ENCODE results near the gene ABCA9. TPM values are rescaled to one million over a fixed set of nuclear protein-coding genes. Genes with fewer than 3 reads are reported as not detected.
A peak's percentile ranks its signal among the peaks of the same experiment; 100 is the strongest.

ABCA9 gene
- total and polyA plus RNA-seq, 2 experiments from 2014 or later: not detected

DNA sequence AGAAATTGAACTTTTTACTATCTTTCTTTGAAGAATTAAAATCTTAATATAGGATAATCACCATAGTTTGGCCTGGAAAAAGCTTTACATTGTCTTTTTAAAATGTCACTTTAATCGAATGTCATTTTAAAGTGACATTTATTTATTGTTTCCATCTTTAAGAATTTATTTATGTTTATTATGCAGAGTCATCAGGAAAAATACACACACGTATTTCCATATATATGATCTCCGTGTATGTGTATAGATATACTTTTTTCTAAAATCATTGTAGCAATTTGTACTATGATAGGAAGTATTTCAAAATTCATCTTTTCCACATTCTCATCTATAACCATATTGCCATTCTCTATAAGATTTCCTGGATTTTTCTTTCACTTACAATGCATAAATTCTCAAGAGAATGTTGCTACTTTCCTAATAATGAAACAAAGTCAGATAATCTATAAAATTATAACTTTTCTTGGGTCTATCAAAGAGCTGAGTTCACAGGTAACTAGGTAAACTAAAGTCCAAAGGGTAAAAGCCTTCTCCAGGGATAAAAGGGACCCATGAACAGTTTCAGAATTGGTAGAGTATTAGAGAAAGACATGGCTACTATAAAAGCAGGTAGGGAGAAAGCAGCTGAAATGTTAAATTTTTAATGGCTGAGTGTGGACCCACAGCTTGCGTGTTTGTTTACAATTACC lies 117.5 kb downstream of the ABCA9 start (continued):
- no peak for TF ChIP-seq CREB1 (CRISPR knock-in tag; IDR thresholded peaks at IDR 0.05; ENCODE audit: low read depth)

DNA sequence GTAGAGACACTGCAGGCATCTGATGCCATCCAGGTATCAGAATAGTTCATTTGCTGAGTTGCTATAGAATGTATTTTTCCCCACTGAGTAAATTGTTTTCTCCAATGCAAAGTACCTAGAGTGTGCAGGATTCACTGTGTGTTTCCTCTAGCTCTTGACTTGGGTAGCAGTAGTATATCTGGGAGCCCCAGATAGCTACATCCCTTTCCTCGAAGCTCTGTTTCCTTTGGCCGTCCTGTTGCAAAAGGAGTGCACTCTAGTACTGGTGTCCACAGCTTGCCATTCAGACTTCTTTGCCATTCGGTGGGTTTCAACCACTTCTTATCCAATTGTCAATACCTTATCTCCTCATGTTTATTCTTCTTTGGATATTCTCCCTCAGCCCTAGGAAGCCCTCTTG lies 118.3 kb downstream of the ABCA9 start:
- no peak overlapping the region for H3K27ac Mint-ChIP-seq
- no peaks in the 10 kb centered on the region for H3K4me1 Mint-ChIP-seq
- no peak overlapping the region for H3K27ac ChIP-seq (ENCODE audit: low read depth)
- H3K9me2 ChIP-seq (ENCODE audit: insufficient read depth): no peaks in the 10 kb centered on the region
- TF ChIP-seq NANOG (IDR thresholded peaks at IDR 0.05; ENCODE audit: borderline replicate concordance): no peak
- TF ChIP-seq, protein P1, sequence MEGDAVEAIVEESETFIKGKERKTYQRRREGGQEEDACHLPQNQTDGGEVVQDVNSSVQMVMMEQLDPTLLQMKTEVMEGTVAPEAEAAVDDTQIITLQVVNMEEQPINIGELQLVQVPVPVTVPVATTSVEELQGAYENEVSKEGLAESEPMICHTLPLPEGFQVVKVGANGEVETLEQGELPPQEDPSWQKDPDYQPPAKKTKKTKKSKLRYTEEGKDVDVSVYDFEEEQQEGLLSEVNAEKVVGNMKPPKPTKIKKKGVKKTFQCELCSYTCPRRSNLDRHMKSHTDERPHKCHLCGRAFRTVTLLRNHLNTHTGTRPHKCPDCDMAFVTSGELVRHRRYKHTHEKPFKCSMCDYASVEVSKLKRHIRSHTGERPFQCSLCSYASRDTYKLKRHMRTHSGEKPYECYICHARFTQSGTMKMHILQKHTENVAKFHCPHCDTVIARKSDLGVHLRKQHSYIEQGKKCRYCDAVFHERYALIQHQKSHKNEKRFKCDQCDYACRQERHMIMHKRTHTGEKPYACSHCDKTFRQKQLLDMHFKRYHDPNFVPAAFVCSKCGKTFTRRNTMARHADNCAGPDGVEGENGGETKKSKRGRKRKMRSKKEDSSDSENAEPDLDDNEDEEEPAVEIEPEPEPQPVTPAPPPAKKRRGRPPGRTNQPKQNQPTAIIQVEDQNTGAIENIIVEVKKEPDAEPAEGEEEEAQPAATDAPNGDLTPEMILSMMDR (conservative IDR thresholded peaks at IDR 0.05; ENCODE audit: low read depth in 2 of 2): no peak
- TF ChIP-seq, protein P2, sequence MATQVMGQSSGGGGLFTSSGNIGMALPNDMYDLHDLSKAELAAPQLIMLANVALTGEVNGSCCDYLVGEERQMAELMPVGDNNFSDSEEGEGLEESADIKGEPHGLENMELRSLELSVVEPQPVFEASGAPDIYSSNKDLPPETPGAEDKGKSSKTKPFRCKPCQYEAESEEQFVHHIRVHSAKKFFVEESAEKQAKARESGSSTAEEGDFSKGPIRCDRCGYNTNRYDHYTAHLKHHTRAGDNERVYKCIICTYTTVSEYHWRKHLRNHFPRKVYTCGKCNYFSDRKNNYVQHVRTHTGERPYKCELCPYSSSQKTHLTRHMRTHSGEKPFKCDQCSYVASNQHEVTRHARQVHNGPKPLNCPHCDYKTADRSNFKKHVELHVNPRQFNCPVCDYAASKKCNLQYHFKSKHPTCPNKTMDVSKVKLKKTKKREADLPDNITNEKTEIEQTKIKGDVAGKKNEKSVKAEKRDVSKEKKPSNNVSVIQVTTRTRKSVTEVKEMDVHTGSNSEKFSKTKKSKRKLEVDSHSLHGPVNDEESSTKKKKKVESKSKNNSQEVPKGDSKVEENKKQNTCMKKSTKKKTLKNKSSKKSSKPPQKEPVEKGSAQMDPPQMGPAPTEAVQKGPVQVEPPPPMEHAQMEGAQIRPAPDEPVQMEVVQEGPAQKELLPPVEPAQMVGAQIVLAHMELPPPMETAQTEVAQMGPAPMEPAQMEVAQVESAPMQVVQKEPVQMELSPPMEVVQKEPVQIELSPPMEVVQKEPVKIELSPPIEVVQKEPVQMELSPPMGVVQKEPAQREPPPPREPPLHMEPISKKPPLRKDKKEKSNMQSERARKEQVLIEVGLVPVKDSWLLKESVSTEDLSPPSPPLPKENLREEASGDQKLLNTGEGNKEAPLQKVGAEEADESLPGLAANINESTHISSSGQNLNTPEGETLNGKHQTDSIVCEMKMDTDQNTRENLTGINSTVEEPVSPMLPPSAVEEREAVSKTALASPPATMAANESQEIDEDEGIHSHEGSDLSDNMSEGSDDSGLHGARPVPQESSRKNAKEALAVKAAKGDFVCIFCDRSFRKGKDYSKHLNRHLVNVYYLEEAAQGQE (IDR thresholded peaks at IDR 0.05; ENCODE audit: unreplicated experiment): no peak
- no peak for TF ChIP-seq CREB1 (CRISPR knock-in tag; IDR thresholded peaks at IDR 0.05; ENCODE audit: low read depth)
- TF ChIP-seq EZH2 (IDR thresholded peaks at IDR 0.05; ENCODE audit: low read depth, unreplicated experiment): no peak
- no peaks in the 10 kb centered on the region for H3K36me3 Mint-ChIP-seq (ENCODE audit: low read depth)
- H3K4me2 ChIP-seq: no peak overlapping the region
- H3K79me2 ChIP-seq (replicated peaks; ENCODE audit: insufficient read depth): no peaks in the 10 kb centered on the region
- H3K4me3 ChIP-seq: no peak overlapping the region
- H3K4me1 ChIP-seq (ENCODE audit: insufficient read depth): no peaks in the 10 kb centered on the region
- ATAC-seq (no peak), DNase-seq (ENCODE audit: low spot score) (no peak)
- H3K4me3 Mint-ChIP-seq: no peak overlapping the region
- H3K27me3 ChIP-seq (ENCODE audit: insufficient read depth): no peaks in the 10 kb centered on the region
- H2AFZ ChIP-seq: peak overlapping the region; percentile 57; the same call in 1 of the 2 replicates
- H4K20me1 ChIP-seq (replicated peaks; ENCODE audit: insufficient read depth): no peaks in the 10 kb centered on the region
- no peaks in the 10 kb centered on the region for H3K27me3 Mint-ChIP-seq (ENCODE audit: insufficient read depth, low read depth, poor library complexity)
- no peaks in the 10 kb centered on the region for H3K36me3 ChIP-seq (ENCODE audit: insufficient read depth)
- H3K9me3 Mint-ChIP-seq: 0 out of 3 replicates have a peak, but pooled peaks cover 3% of the 10 kb centered on the region
- no peaks in the 10 kb centered on the region for H3F3A ChIP-seq (replicated peaks; ENCODE audit: low read depth)

DNA sequence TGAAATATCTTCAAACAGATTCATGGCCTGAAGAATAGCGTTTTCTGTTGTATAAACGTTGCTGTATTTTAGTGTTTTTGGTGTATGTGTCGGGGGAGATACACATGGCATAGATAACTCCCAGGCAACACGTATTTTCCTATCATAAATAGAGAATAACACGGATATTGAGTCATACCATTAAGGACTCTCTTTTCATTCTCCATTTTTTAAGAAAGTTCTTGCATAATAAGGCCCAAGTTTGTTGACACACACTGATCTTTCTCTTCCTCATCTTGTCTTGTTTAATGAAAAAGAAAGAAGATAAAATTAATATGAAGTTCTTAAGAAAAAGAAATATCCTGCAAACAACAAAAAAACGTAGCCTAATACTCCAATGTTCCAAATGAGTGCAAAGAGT lies 119.0 kb downstream of the ABCA9 start:
- H3K27me3 ChIP-seq (ENCODE audit: insufficient read depth): no peaks in the 10 kb centered on the region
- H3K4me2 ChIP-seq: no peak overlapping the region
- no peaks in the 10 kb centered on the region for H3K4me1 ChIP-seq (ENCODE audit: insufficient read depth)
- Mint-ChIP-seq H3K9me3 (0 out of 3 replicates have a peak, but pooled peaks cover 3% of the 10 kb centered on the region), H3K27ac (no peak overlapping the region), H3K27me3 (ENCODE audit: insufficient read depth, low read depth, poor library complexity) (no peaks in the 10 kb centered on the region), H3K4me1 (no peaks in the 10 kb centered on the region), H3K36me3 (ENCODE audit: low read depth) (no peaks in the 10 kb centered on the region), H3K4me3 (no peak overlapping the region)
- H3K36me3 ChIP-seq (ENCODE audit: insufficient read depth): no peaks in the 10 kb centered on the region
- no peaks in the 10 kb centered on the region for H3F3A ChIP-seq (replicated peaks; ENCODE audit: low read depth)
- DNase-seq (ENCODE audit: low spot score): no peak
- ATAC-seq: no peak
- H3K27ac ChIP-seq (ENCODE audit: low read depth): no peak overlapping the region
- H2AFZ ChIP-seq: no peak overlapping the region
- TF ChIP-seq EZH2phosphoT487 (IDR thresholded peaks at IDR 0.05; ENCODE audit: unreplicated experiment): no peak
- H3K4me3 ChIP-seq: no peak overlapping the region
- H3K9me2 ChIP-seq (ENCODE audit: insufficient read depth): no peaks in the 10 kb centered on the region
- no peaks in the 10 kb centered on the region for H4K20me1 ChIP-seq (replicated peaks; ENCODE audit: insufficient read depth)
- H3K79me2 ChIP-seq (replicated peaks; ENCODE audit: insufficient read depth): no peaks in the 10 kb centered on the region
